SK-N-SH treated with all-trans-retinoic acid at 6 μM for 48 hours (cell line): ENCODE data around the gene OMP.

ENCODE experiments used
- ATAC-seq: fragments of 200-7000 bp; cut with Tn5 transposase; 3 replicates; pipeline ENCODE4 v1.9.1; 2020; ENCODE audit warnings: mild to moderate bottlenecking, moderate library complexity
- ARNTL ChIP-seq: fragments of 450-650 bp; formaldehyde crosslinking; IDR thresholded peaks from 2 replicates; pipeline ENCODE4 v1.5.0; 2020; ENCODE audit warnings: low read depth, mild to moderate bottlenecking, moderate library complexity, borderline replicate concordance
- BACH2 ChIP-seq: fragments of 250-450 bp; sonication (Bioruptor Pico); IDR thresholded peaks from 2 replicates; pipeline ENCODE4 v1.9.0; 2021; ENCODE audit warnings: mild to moderate bottlenecking, borderline replicate concordance
- CSDC2 ChIP-seq: fragments of 250-450 bp; sonication (Bioruptor Pico); IDR thresholded peaks from 2 replicates; pipeline ENCODE4 v1.5.0; 2020; ENCODE audit warnings: mild to moderate bottlenecking, moderate library complexity
- ESRRG ChIP-seq: fragments of 250-450 bp; sonication (Bioruptor Pico); IDR thresholded peaks from 2 replicates; pipeline ENCODE4 v1.6.1; 2021; ENCODE audit warnings: mild to moderate bottlenecking
- GLIS3 ChIP-seq: fragments of 250-450 bp; sonication (Bioruptor Pico); IDR thresholded peaks from 2 replicates; pipeline ENCODE4 v1.5.0; 2020; ENCODE audit warnings: mild to moderate bottlenecking, moderate library complexity
- ISL1 ChIP-seq: fragments of 250-450 bp; sonication (Bioruptor Pico); IDR thresholded peaks from 2 replicates; pipeline ENCODE4 v2.1.2; 2022; ENCODE audit warnings: mild to moderate bottlenecking, moderate library complexity
- OSR1 ChIP-seq: fragments of 250-450 bp; sonication (Bioruptor Pico); IDR thresholded peaks from 2 replicates; pipeline ENCODE4 v1.8.0; 2022; ENCODE audit warnings: moderate library complexity, mild to moderate bottlenecking, inconsistent platforms
- PPARA ChIP-seq: fragments of 250-450 bp; sonication (Bioruptor Pico); IDR thresholded peaks from 2 replicates; pipeline ENCODE4 v1.5.0; 2020; ENCODE audit warnings: mild to moderate bottlenecking, borderline replicate concordance
- RARB ChIP-seq: fragments of 250-450 bp; sonication (Bioruptor Pico); IDR thresholded peaks from 2 replicates; pipeline ENCODE4 v1.8.0; 2021; ENCODE audit warnings: mild to moderate bottlenecking, moderate library complexity
- SNAI2 ChIP-seq: fragments of 250-450 bp; sonication (Bioruptor Pico); IDR thresholded peaks from 2 replicates; pipeline ENCODE4 v1.5.0; 2020; ENCODE audit warnings: mild to moderate bottlenecking, moderate library complexity
- TCF4 ChIP-seq: fragments of 250-450 bp; sonication (Bioruptor Pico); IDR thresholded peaks from 2 replicates; pipeline ENCODE4 v1.8.0; 2021; ENCODE audit warnings: mild to moderate bottlenecking, moderate library complexity, borderline replicate concordance
- TOX ChIP-seq: fragments of 250-450 bp; sonication (Bioruptor Pico); IDR thresholded peaks from 2 replicates; pipeline ENCODE4 v1.8.0; 2021; ENCODE audit warnings: mild to moderate bottlenecking, moderate library complexity, borderline replicate concordance
- ZFP3 ChIP-seq: fragments of 250-450 bp; sonication (Bioruptor Pico); IDR thresholded peaks from 2 replicates; pipeline ENCODE4 v1.5.0; 2020; ENCODE audit warnings: mild to moderate bottlenecking, moderate library complexity
- ZFP30 ChIP-seq: fragments of 450-650 bp; formaldehyde crosslinking; IDR thresholded peaks from 2 replicates; pipeline ENCODE4 v1.5.0; 2022; ENCODE audit warnings: mild to moderate bottlenecking, moderate library complexity
- ZNF565 ChIP-seq: fragments of 450-650 bp; formaldehyde crosslinking; conservative IDR thresholded peaks from 2 replicates; pipeline ENCODE4 v1.5.0; 2020; ENCODE audit warnings: low read depth, mild to moderate bottlenecking, moderate library complexity
- ZNF70 ChIP-seq: fragments of 450-650 bp; formaldehyde crosslinking; IDR thresholded peaks from 2 replicates; pipeline ENCODE4 v1.5.0; 2020; ENCODE audit warnings: mild to moderate bottlenecking, moderate library complexity
- TF ChIP-seq, protein P1 (sequence below): fragments of 250-450 bp; sonication (Bioruptor Pico); IDR thresholded peaks from 2 replicates; pipeline ENCODE4 v1.8.0; 2020; ENCODE audit warnings: mild to moderate bottlenecking, moderate library complexity, borderline replicate concordance
- TF ChIP-seq, protein P2 (sequence below): fragments of 250-450 bp; sonication (Bioruptor Pico); IDR thresholded peaks from 2 replicates; pipeline ENCODE4 v1.8.0; 2021; ENCODE audit warnings: low read depth, mild to moderate bottlenecking, moderate library complexity, borderline replicate concordance
- TF ChIP-seq, protein P3 (sequence below): fragments of 250-450 bp; sonication (Bioruptor Pico); IDR thresholded peaks from 2 replicates; pipeline ENCODE4 v1.5.1; 2020; ENCODE audit warnings: low read depth, mild to moderate bottlenecking, moderate library complexity
- TF ChIP-seq, protein P4 (sequence below): fragments of 250-450 bp; sonication (Bioruptor Pico); IDR thresholded peaks from 2 replicates; pipeline ENCODE4 v1.5.1; 2021; ENCODE audit warnings: mild to moderate bottlenecking, moderate library complexity

Gene OMP

DNA sequence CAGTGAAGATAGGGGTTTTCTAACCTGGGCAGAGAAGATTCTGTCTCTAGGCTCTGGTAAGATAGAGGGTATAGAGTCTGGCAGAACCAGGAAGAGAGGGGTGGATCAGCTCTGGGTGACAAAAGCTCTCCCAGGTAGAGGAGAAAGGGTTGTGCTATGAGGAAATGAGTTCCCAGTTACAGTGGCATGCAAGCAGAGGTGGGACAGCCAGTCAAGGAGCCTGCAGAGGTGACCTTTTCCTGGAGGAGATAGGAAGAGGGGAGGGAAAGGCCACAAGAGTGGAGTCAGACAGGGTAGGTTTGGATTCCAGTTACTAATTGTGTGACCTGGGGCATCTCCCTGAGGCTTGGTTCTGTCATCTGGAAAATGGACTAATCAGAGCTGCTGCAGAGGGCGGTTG lies 39.2 kb upstream of the OMP start:
- TF ChIP-seq PPARA (CRISPR knock-in tag) (no peak), TCF4 (CRISPR knock-in tag) (no peak), ZNF565 (CRISPR knock-in tag) (no peak), ARNTL (CRISPR knock-in tag) (no peak), TOX (no peak), RARB (CRISPR knock-in tag) (no peak), BACH2 (CRISPR knock-in tag) (no peak), OSR1 (no peak), ZNF70 (CRISPR knock-in tag) (no peak), ZFP3 (CRISPR knock-in tag) (no peak), CSDC2 (no peak), SNAI2 (CRISPR knock-in tag) (no peak), ESRRG (CRISPR knock-in tag) (no peak), GLIS3 (CRISPR knock-in tag) (no peak), ZFP30 (no peak)
- TF ChIP-seq, protein P1, sequence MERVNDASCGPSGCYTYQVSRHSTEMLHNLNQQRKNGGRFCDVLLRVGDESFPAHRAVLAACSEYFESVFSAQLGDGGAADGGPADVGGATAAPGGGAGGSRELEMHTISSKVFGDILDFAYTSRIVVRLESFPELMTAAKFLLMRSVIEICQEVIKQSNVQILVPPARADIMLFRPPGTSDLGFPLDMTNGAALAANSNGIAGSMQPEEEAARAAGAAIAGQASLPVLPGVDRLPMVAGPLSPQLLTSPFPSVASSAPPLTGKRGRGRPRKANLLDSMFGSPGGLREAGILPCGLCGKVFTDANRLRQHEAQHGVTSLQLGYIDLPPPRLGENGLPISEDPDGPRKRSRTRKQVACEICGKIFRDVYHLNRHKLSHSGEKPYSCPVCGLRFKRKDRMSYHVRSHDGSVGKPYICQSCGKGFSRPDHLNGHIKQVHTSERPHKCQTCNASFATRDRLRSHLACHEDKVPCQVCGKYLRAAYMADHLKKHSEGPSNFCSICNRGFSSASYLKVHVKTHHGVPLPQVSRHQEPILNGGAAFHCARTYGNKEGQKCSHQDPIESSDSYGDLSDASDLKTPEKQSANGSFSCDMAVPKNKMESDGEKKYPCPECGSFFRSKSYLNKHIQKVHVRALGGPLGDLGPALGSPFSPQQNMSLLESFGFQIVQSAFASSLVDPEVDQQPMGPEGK (CRISPR knock-in tag), result no peak
- ATAC-seq, result no peak

DNA sequence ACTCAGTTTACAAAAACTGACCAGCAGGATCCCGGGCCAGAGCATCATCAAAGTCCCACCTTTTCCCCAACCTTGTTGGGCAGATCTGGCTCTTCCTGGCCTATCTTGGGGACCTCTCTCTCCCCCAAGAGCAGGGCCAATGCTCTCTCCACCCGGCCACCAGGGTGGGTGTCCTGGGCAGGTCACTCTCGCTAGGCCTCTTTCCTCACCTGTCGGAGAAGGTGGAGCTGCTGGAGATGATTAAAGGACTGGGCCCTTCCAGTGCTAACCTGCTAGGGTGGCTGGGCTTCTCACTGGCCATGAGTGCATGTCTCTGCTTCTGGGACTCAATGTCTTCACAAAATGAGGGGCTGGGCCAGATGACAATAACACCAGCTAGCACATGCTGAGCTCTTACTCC lies 38.8 kb upstream of the OMP start:
- TF ChIP-seq TOX, result no peak
- no peak for TF ChIP-seq ISL1
- TF ChIP-seq RARB (CRISPR knock-in tag), result no peak
- no peak for TF ChIP-seq OSR1
- TF ChIP-seq, protein P2, sequence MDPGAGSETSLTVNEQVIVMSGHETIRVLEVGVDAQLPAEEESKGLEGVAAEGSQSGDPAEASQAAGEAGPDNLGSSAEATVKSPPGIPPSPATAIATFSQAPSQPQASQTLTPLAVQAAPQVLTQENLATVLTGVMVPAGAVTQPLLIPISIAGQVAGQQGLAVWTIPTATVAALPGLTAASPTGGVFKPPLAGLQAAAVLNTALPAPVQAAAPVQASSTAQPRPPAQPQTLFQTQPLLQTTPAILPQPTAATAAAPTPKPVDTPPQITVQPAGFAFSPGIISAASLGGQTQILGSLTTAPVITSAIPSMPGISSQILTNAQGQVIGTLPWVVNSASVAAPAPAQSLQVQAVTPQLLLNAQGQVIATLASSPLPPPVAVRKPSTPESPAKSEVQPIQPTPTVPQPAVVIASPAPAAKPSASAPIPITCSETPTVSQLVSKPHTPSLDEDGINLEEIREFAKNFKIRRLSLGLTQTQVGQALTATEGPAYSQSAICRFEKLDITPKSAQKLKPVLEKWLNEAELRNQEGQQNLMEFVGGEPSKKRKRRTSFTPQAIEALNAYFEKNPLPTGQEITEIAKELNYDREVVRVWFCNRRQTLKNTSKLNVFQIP (CRISPR knock-in tag), result no peak
- no peak for TF ChIP-seq CSDC2
- TF ChIP-seq, protein P1 (CRISPR knock-in tag), result no peak
- ATAC-seq, result no peak

DNA sequence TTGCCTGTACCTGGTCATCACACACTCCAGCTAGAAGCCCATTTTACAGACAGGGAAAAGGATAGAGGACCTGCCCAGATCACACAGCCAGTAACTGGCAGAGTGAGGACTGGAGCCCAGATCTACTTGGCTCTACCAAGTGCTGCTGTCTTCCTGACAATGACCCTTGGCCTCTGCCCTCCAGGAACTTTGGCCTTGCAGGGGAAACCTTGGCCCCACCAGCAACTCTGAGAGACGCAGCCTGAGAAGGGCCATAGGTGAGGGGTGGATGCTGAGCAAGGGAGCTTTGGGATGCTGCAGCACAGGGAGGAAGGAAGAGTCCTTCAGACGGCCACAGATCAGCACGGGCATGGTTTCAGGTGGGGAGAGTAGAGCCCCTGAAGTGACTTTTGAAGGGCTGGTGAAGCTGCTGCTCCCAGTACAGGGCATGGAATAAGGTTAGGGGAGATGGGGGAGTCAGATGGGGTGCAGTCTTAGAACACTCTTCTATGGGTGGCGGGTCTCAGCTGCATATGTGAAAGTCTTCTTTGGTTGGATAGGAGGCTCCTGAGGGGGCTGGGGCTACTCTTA lies 37.9 kb upstream of the OMP start:
- ATAC-seq, result no peak
- no peak for TF ChIP-seq BACH2 (CRISPR knock-in tag)
- TF ChIP-seq, protein P3, sequence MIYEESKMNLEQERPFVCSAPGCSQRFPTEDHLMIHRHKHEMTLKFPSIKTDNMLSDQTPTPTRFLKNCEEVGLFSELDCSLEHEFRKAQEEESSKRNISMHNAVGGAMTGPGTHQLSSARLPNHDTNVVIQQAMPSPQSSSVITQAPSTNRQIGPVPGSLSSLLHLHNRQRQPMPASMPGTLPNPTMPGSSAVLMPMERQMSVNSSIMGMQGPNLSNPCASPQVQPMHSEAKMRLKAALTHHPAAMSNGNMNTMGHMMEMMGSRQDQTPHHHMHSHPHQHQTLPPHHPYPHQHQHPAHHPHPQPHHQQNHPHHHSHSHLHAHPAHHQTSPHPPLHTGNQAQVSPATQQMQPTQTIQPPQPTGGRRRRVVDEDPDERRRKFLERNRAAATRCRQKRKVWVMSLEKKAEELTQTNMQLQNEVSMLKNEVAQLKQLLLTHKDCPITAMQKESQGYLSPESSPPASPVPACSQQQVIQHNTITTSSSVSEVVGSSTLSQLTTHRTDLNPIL (CRISPR knock-in tag), result no peak
- TF ChIP-seq, protein P2 (CRISPR knock-in tag), result no peak
- no peak for TF ChIP-seq TOX
- TF ChIP-seq TCF4 (CRISPR knock-in tag), result no peak

DNA sequence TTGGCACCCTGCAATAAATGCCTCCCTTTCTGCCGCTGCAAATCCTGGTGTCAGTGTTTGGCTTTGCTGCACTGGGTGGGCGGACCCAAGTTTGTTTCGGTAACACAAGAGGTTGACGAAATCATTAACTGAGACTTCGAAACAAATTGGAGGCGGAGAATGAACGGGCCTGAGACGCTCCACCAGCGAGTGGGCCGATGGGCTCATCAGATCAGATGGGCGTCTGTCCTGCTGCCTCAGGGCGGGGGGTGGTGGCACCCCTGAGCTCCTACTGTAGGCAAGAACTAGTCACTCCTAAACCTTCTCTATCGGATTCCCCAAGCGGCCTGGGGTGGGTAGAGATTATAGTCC lies 36.8 kb upstream of the OMP start:
- no peak for ATAC-seq
- TF ChIP-seq, protein P4, sequence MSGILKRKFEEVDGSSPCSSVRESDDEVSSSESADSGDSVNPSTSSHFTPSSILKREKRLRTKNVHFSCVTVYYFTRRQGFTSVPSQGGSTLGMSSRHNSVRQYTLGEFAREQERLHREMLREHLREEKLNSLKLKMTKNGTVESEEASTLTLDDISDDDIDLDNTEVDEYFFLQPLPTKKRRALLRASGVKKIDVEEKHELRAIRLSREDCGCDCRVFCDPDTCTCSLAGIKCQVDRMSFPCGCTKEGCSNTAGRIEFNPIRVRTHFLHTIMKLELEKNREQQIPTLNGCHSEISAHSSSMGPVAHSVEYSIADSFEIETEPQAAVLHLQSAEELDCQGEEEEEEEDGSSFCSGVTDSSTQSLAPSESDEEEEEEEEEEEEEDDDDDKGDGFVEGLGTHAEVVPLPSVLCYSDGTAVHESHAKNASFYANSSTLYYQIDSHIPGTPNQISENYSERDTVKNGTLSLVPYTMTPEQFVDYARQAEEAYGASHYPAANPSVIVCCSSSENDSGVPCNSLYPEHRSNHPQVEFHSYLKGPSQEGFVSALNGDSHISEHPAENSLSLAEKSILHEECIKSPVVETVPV (CRISPR knock-in tag), result no peak
- no peak for TF ChIP-seq TCF4 (CRISPR knock-in tag)
- TF ChIP-seq ZNF565 (CRISPR knock-in tag), result no peak
- no peak for TF ChIP-seq ARNTL (CRISPR knock-in tag)
- TF ChIP-seq, protein P3 (CRISPR knock-in tag), result no peak
- TF ChIP-seq, protein P1 (CRISPR knock-in tag), result no peak
- TF ChIP-seq ESRRG (CRISPR knock-in tag), result no peak
- TF ChIP-seq SNAI2 (CRISPR knock-in tag), result no peak
- no peak for TF ChIP-seq OSR1
